Retina (tissue), 1 donor: ENCODE data around the gene CEBPB.

Experiments used
- DNase-seq: peaks from one replicate; pipeline ENCODE4 v3.0.0-alpha.2; 2016

CEBPB gene

DNA sequence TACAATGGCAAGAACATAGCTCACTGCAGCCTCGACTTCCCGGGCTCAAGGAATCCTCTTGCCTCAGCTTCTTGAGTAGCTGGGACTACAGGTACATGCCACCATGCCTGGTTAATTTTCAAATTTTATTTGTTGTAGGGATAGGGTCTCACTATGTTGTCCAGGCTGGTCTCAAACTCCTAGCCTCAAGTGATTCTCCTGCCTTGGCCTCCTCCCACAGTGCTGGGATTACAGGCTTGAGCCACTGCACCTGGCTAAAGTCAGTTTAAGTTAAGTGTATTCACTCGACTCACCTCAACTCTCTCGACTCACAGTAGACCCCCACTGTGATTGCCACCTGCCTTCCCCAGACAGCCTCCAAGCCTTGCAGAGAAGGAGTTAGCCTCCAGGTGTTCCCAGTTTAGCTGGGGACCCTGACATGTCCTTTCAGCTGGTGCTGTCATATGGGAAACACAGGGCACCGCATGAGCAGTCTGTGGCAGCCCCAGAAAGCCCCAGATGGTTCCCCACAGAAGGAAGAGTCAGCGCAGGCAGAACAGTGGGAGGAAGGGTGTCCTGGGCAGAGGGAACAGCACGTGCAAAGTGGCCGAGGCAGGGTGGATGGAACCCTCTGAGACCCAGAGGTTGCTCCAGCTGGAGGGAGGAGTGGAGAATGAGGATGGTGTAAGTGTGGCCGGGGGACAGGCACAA lies 40.4 kb downstream of the CEBPB start:
- DNase-seq = no peak

DNA sequence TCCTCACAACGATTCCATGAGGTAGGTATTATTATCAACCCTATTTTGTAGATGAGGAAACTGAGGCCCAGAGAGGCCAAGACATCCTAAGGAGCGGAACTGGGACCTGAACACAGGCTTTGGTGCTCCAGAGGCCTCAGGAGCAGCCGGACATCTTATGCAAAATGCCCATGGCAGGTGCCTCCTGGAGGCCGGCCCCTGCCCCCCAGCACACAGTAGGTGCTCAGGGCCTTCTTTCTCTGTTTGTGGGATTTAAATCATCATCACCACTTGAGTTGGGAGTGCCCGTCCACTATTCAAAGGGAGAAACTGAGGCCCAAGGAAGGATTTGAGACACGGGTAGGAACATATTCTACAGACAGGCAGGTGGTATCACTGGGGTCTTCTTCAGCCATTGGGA lies 41.2 kb downstream of the CEBPB start:
- no peak for DNase-seq

GRCh38 chr20:50232651-50233324 lies 42.2 kb downstream of the CEBPB start:
- no peak for DNase-seq

DNA sequence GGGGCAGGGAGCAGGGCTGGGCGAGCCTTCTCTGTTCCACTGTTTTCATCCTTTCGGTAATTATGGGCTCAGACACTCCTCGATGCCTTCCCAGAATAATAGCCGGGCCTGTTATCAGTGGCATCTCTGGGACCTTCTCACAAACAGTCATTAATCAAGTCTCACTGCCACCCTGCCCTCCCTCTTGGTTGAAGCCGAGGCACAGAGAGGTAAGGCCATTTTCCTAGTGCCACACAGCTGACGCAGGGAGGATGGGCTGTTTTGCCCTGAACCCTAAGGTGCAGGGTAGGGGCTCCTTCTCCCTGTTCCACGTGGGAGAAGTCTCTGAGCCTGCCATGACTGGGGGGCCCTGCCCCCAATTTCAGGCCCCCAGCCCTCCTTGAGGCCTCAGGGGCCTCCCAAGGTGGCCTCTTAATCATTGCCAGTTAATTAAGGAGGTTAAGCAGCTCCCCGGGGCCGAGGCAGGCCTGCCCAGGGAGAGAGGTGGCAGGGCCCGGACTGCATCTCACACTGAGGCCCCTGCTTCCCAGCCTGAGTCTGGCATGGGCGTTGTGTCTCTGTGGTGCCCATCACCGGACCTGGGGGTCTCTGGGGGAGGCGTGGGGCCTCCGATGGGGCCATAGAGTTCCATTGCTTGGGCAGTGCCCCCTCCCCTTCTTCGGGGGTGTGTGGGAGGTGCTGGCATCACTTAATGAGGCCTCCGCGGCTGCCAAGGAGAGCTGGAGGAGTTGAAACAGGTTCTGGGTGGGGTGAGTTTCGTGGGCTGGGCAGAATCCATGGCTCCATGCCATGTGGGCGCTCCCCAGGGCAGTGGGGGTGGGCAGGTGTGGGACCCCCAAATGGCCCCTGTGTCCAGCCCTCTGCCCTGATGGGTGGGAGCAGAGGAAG lies 42.9 kb downstream of the CEBPB start:
- no peak for DNase-seq

GRCh38 chr20:50234288-50234687 lies 43.7 kb downstream of the CEBPB start:
- no peak for DNase-seq

- no peak for DNase-seq
Measured at GRCh38 chr20:50237349-50237748, 46.7 kb downstream of the CEBPB start.

- no peak for DNase-seq
Measured at GRCh38 chr20:50238081-50238800, 47.6 kb downstream of the CEBPB start.

GRCh38 chr20:50240092-50240491 lies 49.5 kb downstream of the CEBPB start:
- DNase-seq = no peak

- DNase-seq = no peak
Measured at GRCh38 chr20:50242178-50242514, 51.5 kb downstream of the CEBPB start.
